Upper lobe of right lung (tissue), 1 donor: ENCODE results near the gene THOC5. TPM values are rescaled to one million over a fixed set of nuclear protein-coding genes. Genes with fewer than 3 reads are reported as not detected.
"Not testable (repeated sequence)": the region's sequence is repeated elsewhere in the genome, so short reads cannot be mapped to it uniquely, and the experiment has no call there.

Source experiments
- ATAC-seq: fragments of 200-7000 bp; cut with Tn5 transposase; one replicate; pipeline ENCODE4 v1.9.1; 2020; ENCODE audit warnings: mild to moderate bottlenecking, moderate library complexity
- DNase-seq: peaks from one replicate; pipeline ENCODE4 v3.0.0-alpha.2; 2020
- H3K27ac ChIP-seq: fragments of 200-600 bp; one replicate; pipeline ENCODE4 v1.8.0; 2022
- H3K27me3 ChIP-seq: fragments of 200-600 bp; one replicate; pipeline ENCODE4 v1.8.0; 2022; ENCODE audit warnings: mild to moderate bottlenecking
- H3K36me3 ChIP-seq: fragments of 200-600 bp; one replicate; pipeline ENCODE4 v1.8.0; 2022
- H3K4me1 ChIP-seq: fragments of 200-600 bp; one replicate; pipeline ENCODE4 v1.8.0; 2022
- H3K4me3 ChIP-seq: fragments of 200-600 bp; one replicate; pipeline ENCODE4 v1.8.0; 2022; ENCODE audit warnings: mild to moderate bottlenecking
- H3K9me3 ChIP-seq: fragments of 200-600 bp; one replicate; pipeline ENCODE4 v1.8.0; 2022
- CTCF ChIP-seq: fragments of 200-600 bp; IDR thresholded peaks from one replicate; pipeline ENCODE4 v1.8.0; 2022; ENCODE audit warnings: antibody characterized with exemption
- intact Hi-C: fragments of 100-400 bp; cut with DNase I; formaldehyde crosslinking; loops from one replicate; pipeline ENCODE4 v1.11.0; 2022
- long read RNA-seq: library from polyadenylated mRNA; unstranded; transcript quantifications from one replicate; pipeline ENCODE4 v2.0.0, GENCODE V29; 2021
- total RNA-seq: library from RNA; stranded (reverse); fragmentation: NEBNext Ultra II Directional; extraction: Animal tissue kit (Norgen Biotek cat#: 25700); gene quantifications from one replicate; pipeline ENCODE4 v1.2.1, GENCODE V29; 2021
- donor health status: DM: no; HTN: yes; CAD: no; lungs with severe emphysema.

Gene THOC5
- total RNA-seq, result 43.0 TPM
- long read RNA-seq, full-length matches to known transcripts, result 22 of 40 reads
- long read RNA-seq, partial matches to known transcripts, result 3 of 40 reads
- long read RNA-seq, other reads (novel, unspliced or antisense), result 15 of 40 reads

- peak; percentile 64 for TF ChIP-seq CTCF
Observed at GRCh38 chr22:29553351-29554224, at the start of gene THOC5. Gene THOC5, minus strand, starts transcription at chr22:29553757. Its CDS starts 4,610 bp downstream, at chr22:29549147.

GRCh38 chr22:29598684-29599020 is 45.1 kb upstream of the THOC5 start:
- Histone ChIP-seq H3K4me1 (no peaks in the 10 kb centered on the region), H3K4me3 (no peak overlapping the region), H3K9me3 (no peaks in the 10 kb centered on the region), H3K27ac (no peak overlapping the region), H3K27me3 (no peaks in the 10 kb centered on the region), H3K36me3 (no peaks in the 10 kb centered on the region)
- no peak for ATAC-seq
- no peak for TF ChIP-seq CTCF
- DNase-seq, result no peak
- intact Hi-C loops, result no loop called here

More at GRCh38 chr22:29553351-29554224, at the start of gene THOC5:
- Histone ChIP-seq H3K9me3 (no peaks in the 10 kb centered on the region), H3K4me1 (peaks cover 9% of the 10 kb centered on the region), H3K36me3 (peaks cover 37% of the 10 kb centered on the region), H3K27me3 (no peaks in the 10 kb centered on the region), H3K27ac (peak within 1 kb of the TSS; percentile 80), H3K4me3 (peak within 1 kb of the TSS; percentile 85)
- peak; percentile 96 for DNase-seq
- intact Hi-C loops, result no loop called here
- ATAC-seq, result peak; percentile 99

- intact Hi-C loops, H3K9me3 ChIP-seq, H3K4me1 ChIP-seq, DNase-seq, ATAC-seq, H3K27ac ChIP-seq, H3K36me3 ChIP-seq, H3K4me3 ChIP-seq, H3K27me3 ChIP-seq: not testable (repeated sequence)
Observed at GRCh38 chr22:29597871-29598683, 44.5 kb upstream of the THOC5 start.

GRCh38 chr22:29596408-29596807 is 42.9 kb upstream of the THOC5 start:
- no peak for TF ChIP-seq CTCF
- H3K9me3 ChIP-seq, result no peaks in the 10 kb centered on the region
- ATAC-seq (no peak), DNase-seq (no peak)
- H3K27me3 ChIP-seq, result no peaks in the 10 kb centered on the region
- peak overlapping the region; percentile 11 for H3K27ac ChIP-seq
- intact Hi-C loops, result no loop called here
- no peaks in the 10 kb centered on the region for H3K4me1 ChIP-seq
- H3K36me3 ChIP-seq, result no peaks in the 10 kb centered on the region
- peak overlapping the region; percentile 41 for H3K4me3 ChIP-seq

GRCh38 chr22:29594447-29594846 is 40.9 kb upstream of the THOC5 start:
- H3K4me1 ChIP-seq, ATAC-seq, H3K9me3 ChIP-seq, H3K36me3 ChIP-seq, H3K27ac ChIP-seq, H3K27me3 ChIP-seq, H3K4me3 ChIP-seq, intact Hi-C loops, DNase-seq: not testable (repeated sequence)

- Histone ChIP-seq H3K36me3 (no peaks in the 10 kb centered on the region), H3K27me3 (no peaks in the 10 kb centered on the region), H3K27ac (no peak overlapping the region), H3K9me3 (no peaks in the 10 kb centered on the region), H3K4me1 (no peaks in the 10 kb centered on the region), H3K4me3 (no peak overlapping the region)
- no peak for ATAC-seq
- intact Hi-C loops, result no loop called here
- no peak for TF ChIP-seq CTCF
- DNase-seq, result no peak
Observed at GRCh38 chr22:29593923-29594322, 40.4 kb upstream of the THOC5 start.
